IMR-90 (cell line): ENCODE measurements around the gene TAF7. TPM values are rescaled to one million over a fixed set of nuclear protein-coding genes. Genes with fewer than 3 reads are reported as not detected.
A peak's percentile ranks its signal among the peaks of the same experiment; 100 is the strongest.

Source experiments
- ATAC-seq: fragments of 200-7000 bp; cut with Tn5 transposase; 2 replicates; pipeline ENCODE4 v1.9.1; 2020; ENCODE audit warnings: low read depth, mild to moderate bottlenecking, moderate library complexity
- BruUV-seq: library from RNA; stranded (reverse); fragments of 400-500 nt; replicated peaks from 2 replicates; lab custom pipeline; 2021; lab: Mats Ljungman, UMichigan
- CTCF ChIA-PET: fragments of 300-600 bp; formaldehyde crosslinking; extraction: SDS; loops from one replicate; lab custom pipeline; 2021; ENCODE audit warnings: antibody characterized with exemption; lab: Yijun Ruan, JAX
- POLR2A ChIA-PET: fragments of 300-600 bp; sonication (Branson Sonifier 250); formaldehyde crosslinking; loops from one replicate; lab custom pipeline; 2022; ENCODE audit warnings: antibody characterized with exemption; ENCODE audit not compliant: unreplicated experiment; lab: Charles Lee
- DNase-seq: peaks from one replicate; pipeline ENCODE4 v3.0.0; 2013
- H2AFZ ChIP-seq: replicated peaks from 2 replicates; pipeline ENCODE3; 2013; ENCODE audit warnings: low read length, mild to moderate bottlenecking; ENCODE audit not compliant: poor library complexity
- H2AK5ac ChIP-seq: 2 replicates; pipeline ENCODE4 v1.6.1; 2013; ENCODE audit warnings: low read depth, low read length, inconsistent platforms
- H2AK9ac ChIP-seq: replicated peaks from 2 replicates; pipeline ENCODE3; 2013; ENCODE audit warnings: mild to moderate bottlenecking, low read depth, low read length, moderate library complexity; ENCODE audit not compliant: poor library complexity
- H2BK120ac ChIP-seq: 2 replicates; pipeline ENCODE4 v1.6.1; 2013; ENCODE audit warnings: low read depth, low read length, inconsistent platforms
- H2BK15ac ChIP-seq: 3 replicates; pipeline ENCODE4 v1.6.1; 2013; ENCODE audit warnings: low read depth, low read length, inconsistent platforms
- H2BK20ac ChIP-seq: 2 replicates; pipeline ENCODE4 v1.6.1; 2013; ENCODE audit warnings: low read depth, mild to moderate bottlenecking, inconsistent platforms, low read length, moderate library complexity
- H2BK5ac ChIP-seq: 2 replicates; pipeline ENCODE4 v1.6.1; 2013; ENCODE audit warnings: mild to moderate bottlenecking, low read depth, low read length, inconsistent platforms; ENCODE audit not compliant: poor library complexity, severe bottlenecking
- H3K14ac ChIP-seq: replicated peaks from 2 replicates; pipeline ENCODE4 v1.6.1; 2013; ENCODE audit warnings: low read depth, low read length, inconsistent platforms
- H3K18ac ChIP-seq: 2 replicates; pipeline ENCODE4 v1.6.1; 2013; ENCODE audit warnings: low read depth, low read length, control low read depth
- H3K23ac ChIP-seq: 2 replicates; pipeline ENCODE4 v1.6.1; 2013; ENCODE audit warnings: low read depth, low read length, inconsistent platforms
- H3K27ac ChIP-seq: 2 replicates; pipeline ENCODE4 v1.5.1; 2013; ENCODE audit warnings: mild to moderate bottlenecking, control low read depth, low read length; ENCODE audit not compliant: insufficient read depth
- H3K27me3 ChIP-seq: 2 replicates; pipeline ENCODE4 v1.6.1; 2013; ENCODE audit warnings: low read length; ENCODE audit not compliant: control insufficient read depth, insufficient read depth
- H3K36me3 ChIP-seq: 2 replicates; pipeline ENCODE4 v1.6.1; 2013; ENCODE audit warnings: low read length, mixed read lengths; ENCODE audit not compliant: control insufficient read depth, insufficient read depth
- H3K4ac ChIP-seq: 2 replicates; pipeline ENCODE4 v1.6.1; 2013; ENCODE audit warnings: low read depth, low read length, inconsistent platforms
- H3K4me1 ChIP-seq: 2 replicates; pipeline ENCODE4 v1.6.1; 2013; ENCODE audit warnings: low read length, mixed read lengths; ENCODE audit not compliant: control insufficient read depth, insufficient read depth
- H3K4me2 ChIP-seq: 2 replicates; pipeline ENCODE4 v1.6.1; 2013; ENCODE audit warnings: low read depth, mild to moderate bottlenecking, control low read depth, low read length, moderate library complexity
- H3K4me3 ChIP-seq: 2 replicates; pipeline ENCODE4 v1.5.1; 2013; ENCODE audit warnings: low read depth, mild to moderate bottlenecking, control low read depth, low read length, moderate library complexity; ENCODE audit not compliant: insufficient read depth
- H3K56ac ChIP-seq: 2 replicates; pipeline ENCODE4 v1.6.1; 2013; ENCODE audit warnings: low read length, inconsistent platforms; ENCODE audit not compliant: insufficient read depth; ENCODE audit errors: extremely low read depth
- H3K79me1 ChIP-seq, 2 experiments: 2 replicates each; pipeline ENCODE4 v1.6.1; 2013; ENCODE audit warnings: low read length in 2 of 2, inconsistent platforms in 1 of 2, low read depth in 1 of 2
- H3K9ac ChIP-seq: 2 replicates; pipeline ENCODE4 v1.6.1; 2013; ENCODE audit warnings: low read depth, low read length, control low read depth
- H3K9me1 ChIP-seq: 2 replicates; pipeline ENCODE4 v1.6.1; 2013; ENCODE audit warnings: low read length, inconsistent platforms; ENCODE audit not compliant: insufficient read depth
- H3K9me3 ChIP-seq: 2 replicates; pipeline ENCODE4 v1.6.1; 2013; ENCODE audit warnings: low read length; ENCODE audit not compliant: control insufficient read depth, insufficient read depth
- H4K20me1 ChIP-seq: 2 replicates; pipeline ENCODE4 v1.6.1; 2013; ENCODE audit warnings: low read length, inconsistent platforms; ENCODE audit not compliant: insufficient read depth
- H4K5ac ChIP-seq: 2 replicates; pipeline ENCODE4 v1.6.1; 2013; ENCODE audit warnings: mild to moderate bottlenecking, low read depth, low read length, control low read depth
- H4K8ac ChIP-seq, 2 experiments: 2 replicates each; pipeline ENCODE4 v1.6.1; 2013; ENCODE audit warnings: low read depth in 2 of 2, low read length in 2 of 2, control low read depth in 1 of 2, inconsistent platforms in 1 of 2
- H4K91ac ChIP-seq: 2 replicates; pipeline ENCODE4 v1.6.1; 2013; ENCODE audit warnings: low read depth, low read length, inconsistent platforms; ENCODE audit not compliant: insufficient read depth
- BHLHE40 ChIP-seq: fragments of 150-350 bp; IDR thresholded peaks from 2 replicates; pipeline ENCODE4 v1.6.1; 2016; ENCODE audit warnings: mild to moderate bottlenecking, low read depth, low read length
- CTCF ChIP-seq: conservative IDR thresholded peaks from 2 replicates; pipeline ENCODE4 v1.5.1; 2012; ENCODE audit warnings: mild to moderate bottlenecking, low read depth, low read length, improper control_type of control experiment
- MXI1 ChIP-seq: IDR thresholded peaks from 2 replicates; pipeline ENCODE4 v1.6.1; 2012; ENCODE audit warnings: low read depth, mild to moderate bottlenecking, low read length, moderate library complexity, borderline replicate concordance
- POLR2A ChIP-seq: IDR thresholded peaks from 2 replicates; pipeline ENCODE4 v1.6.1; 2012; ENCODE audit warnings: mild to moderate bottlenecking, low read depth, low read length
- RAD21 ChIP-seq: IDR thresholded peaks from 2 replicates; pipeline ENCODE4 v1.6.1; 2012; ENCODE audit warnings: low read length, improper control_type of control experiment
- SMC3 ChIP-seq: fragments of 150-350 bp; IDR thresholded peaks from 2 replicates; pipeline ENCODE4 v1.6.1; 2016; ENCODE audit warnings: low read depth, mild to moderate bottlenecking, antibody characterized with exemption, low read length, moderate library complexity
- WGBS, 2 experiments: methylation state at CpG; one replicate each; pipeline versions ENCODE4 v1.1.5 to v1.1.7; 2013; ENCODE audit warnings: missing lambda C conversion rate in 2 of 2; ENCODE audit not compliant: insufficient read length in 1 of 2; ENCODE audit errors: extremely low coverage in 2 of 2; 5-methylcytosine and 5-hydroxymethylcytosine counted together
- dilution Hi-C: fragments of 300-500 bp; cut with HindIII; formaldehyde crosslinking; loops from one replicate; pipeline ENCODE4 v1.14.3; 2018; ENCODE audit warnings: low sequenced_read_pairs; ENCODE audit not compliant: unreplicated experiment
- in situ Hi-C: fragments of 300-500 bp; cut with MboI; formaldehyde crosslinking; loops from 3 replicates; pipeline ENCODE4 v1.14.3; 2019; ENCODE audit warnings: low sequenced_read_pairs, inconsistent platforms, mixed read lengths
- intact Hi-C: fragments of 100-400 bp; cut with micrococcal nuclease; formaldehyde crosslinking; loops from 2 replicates; pipeline ENCODE4 v1.10.0; 2022
- polyA plus RNA-seq, 3 experiments: library from polyadenylated mRNA; depleted of rRNA; stranded (reverse); fragments of >200 nt; gene quantifications; 2 replicates each; pipeline ENCODE4 v1.2.3, GENCODE V29; 2012; ENCODE audit warnings: low replicate concordance in 1 of 3
- total RNA-seq: library from RNA; depleted of rRNA; stranded (reverse); fragments of >200 nt; gene quantifications from 2 replicates; pipeline ENCODE4 v1.2.3, GENCODE V29; 2012

The TAF7 gene
- total and polyA plus RNA-seq, 2 of the 4 experiments (the other 2 are of a cell fraction) = 45.7 to 51.8 TPM

DNA sequence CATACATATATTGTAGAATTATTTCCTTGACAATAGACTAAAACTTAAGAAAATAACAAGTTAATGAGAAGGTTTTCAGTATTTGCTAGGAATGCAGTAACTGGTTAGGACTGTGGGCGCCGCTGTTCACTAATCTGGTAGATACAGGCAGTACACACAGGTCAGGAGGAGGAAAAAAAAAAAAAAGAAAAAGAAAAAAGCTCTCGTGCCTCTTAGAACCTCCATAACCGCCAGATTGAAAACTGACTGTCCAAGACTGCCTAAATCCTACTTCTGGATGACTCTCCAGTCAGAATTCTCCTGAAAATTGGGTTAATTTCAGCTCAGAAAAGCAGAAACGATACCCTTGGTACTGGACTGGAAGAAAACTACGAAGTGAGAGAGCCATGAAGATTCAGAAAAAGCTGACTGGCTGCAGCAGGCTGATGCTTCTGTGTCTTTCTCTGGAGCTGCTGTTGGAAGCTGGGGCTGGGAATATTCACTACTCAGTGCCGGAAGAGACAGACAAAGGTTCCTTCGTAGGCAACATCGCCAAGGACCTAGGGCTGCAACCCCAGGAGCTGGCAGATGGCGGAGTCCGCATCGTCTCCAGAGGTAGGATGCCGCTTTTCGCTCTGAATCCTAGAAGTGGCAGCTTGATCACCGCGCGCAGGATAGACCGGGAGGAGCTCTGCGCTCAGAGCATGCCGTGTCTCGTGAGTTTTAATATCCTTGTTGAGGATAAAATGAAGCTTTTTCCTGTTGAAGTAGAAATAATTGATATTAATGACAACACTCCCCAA is 9.9 kb upstream of the TAF7 start, which contains the start of gene PCDHGA1:
Gene PCDHGA1 (plus strand): TSS at position 216 of the 782 bp plus-strand sequence.
- Histone ChIP-seq H3K4ac (no peak within 1 kb of the TSS), H3K79me1 (no peaks in the 10 kb centered on the region; a peak in 1 of 4 replicates), H3K9me3 (peaks cover 31% of the 10 kb centered on the region), H3K56ac (no peak within 1 kb of the TSS), H3K9ac (peak within 1 kb of the TSS; percentile 45; the same call in 1 of the 2 replicates), H3K27ac (no peak within 1 kb of the TSS), H2AK9ac (no peak within 1 kb of the TSS), H2BK20ac (no peak within 1 kb of the TSS), H3K14ac (peak within 1 kb of the TSS; percentile 43; the same call in 1 of the 2 replicates), H4K20me1 (no peaks in the 10 kb centered on the region), H2AFZ (peak within 1 kb of the TSS; percentile 85), H4K8ac (0 out of 4 replicates have a peak within 1 kb of the TSS, but pooled peaks of 1 of the 2 experiments have one; percentile 31), H4K91ac (no peak within 1 kb of the TSS), H2BK15ac (no peak within 1 kb of the TSS), H3K4me2 (peak within 1 kb of the TSS; percentile 88), H3K23ac (peak within 1 kb of the TSS; percentile 10; the same call in 1 of the 2 replicates), H3K4me3 (peak within 1 kb of the TSS; percentile 55), H4K5ac (peak within 1 kb of the TSS; percentile 67; the same call in 1 of the 2 replicates), H3K18ac (0 out of 2 replicates have a peak within 1 kb of the TSS, but pooled peaks have one; percentile 57), H3K9me1 (no peaks in the 10 kb centered on the region), H3K4me1 (no peaks in the 10 kb centered on the region), H2BK120ac (no peak within 1 kb of the TSS), H2BK5ac (peak within 1 kb of the TSS; percentile 60), H3K27me3 (no peaks in the 10 kb centered on the region), H2AK5ac (no peak within 1 kb of the TSS), H3K36me3 (peaks cover 2% of the 10 kb centered on the region)
- WGBS, 2 experiments = 7% methylated on average over 5 of the region's 21 CpGs; no CpG with 5 or more reads in 1 of the 2 experiments
- BruUV-seq = no TSS peak
- ATAC-seq (peak; percentile 49), DNase-seq (peak; percentile 75)
- ChIA-PET POLR2A (no interaction called here), CTCF (interaction anchor here (0.6 to 1.2 kb wide), 7 partner anchors 8 to 233 kb away, joined by 3 to 6 read pairs (median 3); partner anchors contain the start of genes PCDHGA10 and PCDHGA2)
- TF ChIP-seq SMC3 (no peak), BHLHE40 (peak; percentile 21; the same call in 1 of the 2 replicates), POLR2A (no peak), MXI1 (no peak), CTCF (peak; percentile 68), RAD21 (peak; percentile 45)
- in situ Hi-C loops (no loop called here), intact Hi-C loops (no loop called here), dilution Hi-C loops (no loop called here)
